ENCODE measurements around the gene MDFIC. TPM values are rescaled to one million over a fixed set of nuclear protein-coding genes. Genes with fewer than 3 reads are reported as not detected.
A peak's percentile ranks its signal among the peaks of the same experiment; 100 is the strongest.

Gene MDFIC
- total RNA-seq, 1 experiment from 2014 or later = 19.1 TPM

DNA sequence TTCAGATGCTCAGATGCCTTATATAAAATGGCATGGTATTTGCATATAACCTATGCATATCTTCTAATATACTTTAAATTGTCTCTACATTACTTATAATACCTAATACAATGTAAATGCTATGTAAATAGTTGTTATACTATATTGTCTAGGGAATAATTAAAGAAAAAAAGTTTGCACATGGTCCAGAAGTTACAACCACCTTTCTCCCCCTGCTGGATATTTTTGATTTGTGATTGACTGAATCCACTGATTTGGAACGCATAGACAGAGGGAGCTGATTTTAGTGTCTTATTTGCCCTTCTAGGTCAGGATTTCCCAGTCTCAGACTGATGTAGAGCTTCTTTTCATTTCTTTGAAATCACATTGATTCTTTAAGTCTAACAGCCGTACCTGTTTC, 31.8 kb downstream of the MDFIC start:
- no peak for DNase-seq (ENCODE audit: low read depth)

DNA sequence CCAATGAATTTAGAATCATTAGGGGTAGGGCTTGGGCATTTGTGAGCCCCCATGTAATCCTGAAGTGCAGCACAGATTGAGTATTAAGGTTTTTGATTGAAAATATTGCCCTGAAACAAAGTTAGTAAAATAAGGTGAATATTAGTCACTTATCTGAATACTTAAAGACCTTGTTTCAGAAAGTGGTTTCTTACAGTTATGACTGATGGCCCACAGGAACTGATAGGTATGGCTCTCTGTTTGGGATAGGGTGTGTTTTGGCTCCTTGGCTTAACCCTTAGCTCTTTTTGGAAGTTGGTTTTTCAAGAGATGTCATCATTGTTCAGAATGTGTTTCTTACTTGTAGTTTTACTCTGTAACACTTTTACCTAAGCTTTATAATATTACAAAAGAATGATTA, 34.8 kb downstream of the MDFIC start:
- DNase-seq (ENCODE audit: low read depth) = no peak

DNA sequence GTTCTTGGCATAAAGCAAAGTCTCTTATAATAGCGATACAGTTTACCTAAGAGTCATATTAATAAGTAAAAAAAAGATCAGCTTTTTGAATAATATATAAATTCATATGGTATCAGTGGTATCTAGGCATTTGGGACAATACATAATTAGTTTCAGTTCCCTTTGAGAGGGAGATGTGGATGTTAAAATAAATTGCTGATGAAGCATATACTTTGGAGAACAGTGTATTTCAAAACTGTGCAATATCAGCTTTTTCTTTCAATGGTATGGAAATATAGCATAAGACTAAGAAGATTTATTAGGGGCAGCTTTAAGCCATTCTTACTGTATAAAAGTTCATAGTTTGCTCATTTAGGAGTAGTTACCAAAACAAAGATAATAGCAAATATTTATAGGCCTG, 35.5 kb downstream of the MDFIC start:
- no peak for DNase-seq (ENCODE audit: low read depth)

DNA sequence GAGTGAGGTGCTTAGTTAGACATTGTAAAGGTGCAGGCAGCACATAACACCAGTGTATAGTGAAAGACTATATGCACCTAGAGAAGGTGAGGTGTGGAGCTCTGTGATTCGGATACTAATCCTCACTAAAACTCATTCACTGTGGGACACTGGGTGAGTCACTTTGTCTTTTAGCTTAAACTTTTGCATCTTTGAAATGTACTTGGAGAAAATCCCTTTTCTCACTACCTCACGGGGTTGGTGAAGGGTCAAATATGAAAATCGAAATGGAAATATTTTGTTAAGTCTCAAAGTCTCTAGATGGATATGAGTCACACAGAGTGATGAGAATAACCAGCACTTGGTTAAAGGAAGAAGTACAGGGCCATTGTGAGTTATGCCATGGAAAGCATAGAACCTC, 38.0 kb downstream of the MDFIC start:
- DNase-seq (ENCODE audit: low read depth) = no peak

- no peak for DNase-seq (ENCODE audit: low read depth)
Measured at GRCh38 chr7:114962441-114962840, 40.5 kb downstream of the MDFIC start.

DNA sequence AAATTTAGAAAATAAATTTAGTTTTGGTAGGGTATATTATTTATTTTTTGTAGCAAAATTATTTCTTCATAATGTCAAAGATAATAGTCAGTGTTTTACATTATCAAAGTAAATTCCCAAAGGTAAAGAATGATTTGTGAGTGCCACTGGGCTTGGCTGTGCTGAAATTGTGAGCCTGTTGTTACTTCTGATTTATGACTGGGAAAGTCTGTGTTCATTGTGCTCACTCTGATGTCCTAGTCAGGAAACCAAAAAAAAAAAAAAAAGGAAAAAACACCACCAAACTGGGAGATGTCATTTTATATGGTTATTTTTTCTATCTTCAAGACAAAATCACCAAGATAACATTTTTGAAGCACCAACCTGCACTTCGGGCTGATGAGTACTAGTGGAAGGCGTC, 44.3 kb downstream of the MDFIC start:
- no peak for DNase-seq (ENCODE audit: low read depth)

GRCh38 chr7:114969096-114969495, 47.2 kb downstream of the MDFIC start:
- no peak for DNase-seq (ENCODE audit: low read depth)

- no peak for DNase-seq (ENCODE audit: low read depth)
Measured at GRCh38 chr7:114970308-114970707, 48.4 kb downstream of the MDFIC start.

- no peak for DNase-seq (ENCODE audit: low read depth)
Measured at GRCh38 chr7:114970732-114971131, 48.8 kb downstream of the MDFIC start.

DNA sequence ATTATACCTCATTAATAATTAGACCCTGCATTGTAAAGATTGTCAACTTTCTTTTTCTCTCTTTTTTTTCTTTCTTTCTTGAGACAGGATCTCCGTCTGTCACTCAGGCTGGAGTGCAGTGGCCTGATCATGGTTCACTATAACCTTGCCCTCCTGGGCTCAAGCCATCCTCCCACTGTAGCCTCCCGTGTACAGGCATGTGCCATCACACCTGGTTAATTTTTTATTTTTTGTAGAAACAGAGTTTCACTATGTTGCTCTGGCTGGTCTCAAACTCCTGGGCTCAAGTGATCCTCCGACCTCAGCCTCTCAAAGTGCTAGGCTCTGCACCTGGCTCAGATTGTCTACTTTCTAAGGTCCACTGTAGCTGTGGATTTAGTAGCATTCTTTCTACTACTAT, 50.7 kb downstream of the MDFIC start:
- no peak for DNase-seq (ENCODE audit: low read depth)

DNA sequence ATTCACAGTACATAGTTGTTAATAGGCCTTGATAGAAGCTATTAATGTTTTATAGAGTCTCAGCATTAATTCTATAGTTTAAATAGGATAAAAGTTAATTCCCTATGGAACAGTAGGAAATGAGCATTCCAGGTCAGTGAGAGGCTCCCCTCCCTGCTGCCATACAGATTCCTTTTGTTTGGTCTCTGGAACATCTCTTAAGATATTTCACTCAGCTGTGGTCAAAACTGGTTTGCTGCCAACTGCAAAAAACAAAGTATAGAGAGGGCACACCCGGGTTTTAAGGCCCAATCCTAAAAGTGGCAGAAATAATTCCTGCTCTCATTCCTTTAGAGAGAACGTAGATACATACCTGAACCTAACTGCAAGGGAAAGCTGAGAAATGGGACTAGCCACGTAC, 51.3 kb downstream of the MDFIC start:
- DNase-seq (ENCODE audit: low read depth) = peak; percentile 33

DNA sequence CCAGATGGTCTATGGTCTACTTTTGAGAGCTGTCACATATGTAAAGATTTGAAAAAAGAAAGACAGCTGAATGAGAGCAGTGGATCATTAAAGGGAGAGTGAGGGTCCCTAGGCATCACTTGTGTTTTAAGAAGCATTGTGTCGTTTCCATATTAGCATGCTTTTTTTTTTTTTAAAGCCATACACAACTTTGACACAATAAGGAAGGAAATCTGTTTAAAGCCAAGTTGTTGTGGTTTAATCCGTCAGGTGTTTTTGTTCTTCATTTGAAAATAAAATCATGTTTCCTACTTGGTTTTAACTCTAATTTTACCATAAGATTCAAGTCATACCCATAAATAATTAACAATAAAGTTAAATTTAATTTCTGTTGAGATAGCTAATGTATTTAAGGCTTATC, 53.5 kb downstream of the MDFIC start:
- no peak for DNase-seq (ENCODE audit: low read depth)

- DNase-seq (ENCODE audit: low read depth) = no peak
Measured at GRCh38 chr7:114976666-114977065, 54.8 kb downstream of the MDFIC start.

DNA sequence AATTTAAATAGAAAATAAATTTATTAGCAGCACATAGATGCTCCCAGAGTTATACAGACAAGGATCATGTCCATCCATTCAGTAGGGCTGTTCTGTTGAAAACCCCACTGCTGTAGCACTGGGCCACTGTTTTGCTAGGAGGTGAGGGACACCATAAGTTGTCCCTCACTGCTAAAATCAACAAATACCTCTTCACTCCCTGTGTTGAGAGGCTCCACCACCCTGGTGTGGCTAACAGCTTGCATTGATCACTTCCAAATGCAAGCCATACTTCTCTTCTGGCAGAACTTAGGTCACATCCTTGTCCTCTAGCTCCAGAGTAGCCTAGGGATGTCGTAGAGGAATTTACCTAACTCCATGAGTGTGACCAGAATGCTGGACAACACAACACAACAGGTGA, 55.4 kb downstream of the MDFIC start:
- no peak for DNase-seq (ENCODE audit: low read depth)

GRCh38 chr7:114979388-114979787, 57.5 kb downstream of the MDFIC start:
- DNase-seq (ENCODE audit: low read depth) = peak; percentile 16

DNA sequence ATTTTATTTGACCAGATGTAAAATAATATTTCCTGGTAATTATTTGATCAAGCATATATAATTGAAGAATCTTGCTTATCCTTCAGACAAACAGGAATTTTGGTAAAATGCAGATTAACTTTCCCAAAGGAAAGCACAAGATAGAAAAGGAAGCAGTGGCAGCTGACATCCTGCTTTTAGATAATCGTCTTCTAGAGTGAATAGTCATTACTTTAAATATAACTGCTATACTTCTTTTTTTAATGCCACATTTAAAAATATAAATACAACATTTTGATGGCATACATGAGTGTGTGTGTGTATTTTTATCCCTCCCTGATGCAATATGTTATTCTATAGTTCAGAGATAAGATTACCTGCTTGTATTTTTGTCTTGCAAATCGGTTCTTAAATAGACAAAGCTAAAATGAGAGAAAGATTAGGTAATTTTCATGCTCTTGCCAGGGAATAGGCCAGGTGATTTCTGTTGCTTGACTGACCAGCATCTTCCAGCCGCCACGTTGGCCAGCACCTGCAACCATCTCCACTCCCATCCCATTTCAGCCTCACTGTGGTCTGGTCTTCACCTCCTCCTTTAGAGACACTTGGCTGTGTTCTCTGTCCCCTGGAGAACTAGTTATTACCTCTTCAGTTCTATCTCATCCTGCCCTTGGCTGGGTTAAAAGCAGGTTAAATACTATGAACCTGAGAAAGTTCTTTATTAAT, 58.1 kb downstream of the MDFIC start:
- no peak for DNase-seq (ENCODE audit: low read depth)

- DNase-seq (ENCODE audit: low read depth) = no peak
Measured at GRCh38 chr7:114981323-114981722, 59.4 kb downstream of the MDFIC start.

DNA sequence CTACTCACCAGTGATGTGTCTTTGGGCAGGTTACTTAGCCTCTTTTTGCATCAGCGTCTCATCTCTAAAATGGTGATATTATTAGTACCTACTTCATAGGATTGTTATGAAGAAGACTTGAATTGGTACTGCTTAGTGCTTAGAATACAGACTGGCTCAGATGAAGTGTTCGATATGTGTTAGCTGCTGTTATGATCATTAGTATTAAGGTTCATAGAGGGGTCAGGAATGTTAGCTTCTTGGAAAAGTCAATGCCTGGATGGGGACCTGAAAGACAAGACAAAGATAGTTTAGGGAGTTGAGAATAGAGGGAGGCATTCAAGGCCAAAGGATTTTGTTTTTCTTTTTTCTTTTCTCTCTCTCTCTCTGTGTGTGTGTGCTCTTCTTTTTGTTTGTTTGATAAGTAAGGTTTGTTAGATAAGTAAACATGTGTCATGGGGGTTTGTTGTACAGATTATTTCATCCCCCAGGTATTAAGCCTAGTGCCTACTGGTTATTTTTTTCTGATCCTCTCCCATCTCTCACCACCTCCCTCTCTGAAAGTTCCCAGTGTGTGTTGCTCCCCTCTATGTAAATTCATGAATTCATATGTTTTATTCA, 63.3 kb downstream of the MDFIC start:
- no peak for DNase-seq (ENCODE audit: low read depth)

- DNase-seq (ENCODE audit: low read depth) = no peak
Measured at GRCh38 chr7:114986190-114987180, 64.6 kb downstream of the MDFIC start.

GRCh38 chr7:114988026-114988425, 66.1 kb downstream of the MDFIC start:
- no peak for DNase-seq (ENCODE audit: low read depth)

DNA sequence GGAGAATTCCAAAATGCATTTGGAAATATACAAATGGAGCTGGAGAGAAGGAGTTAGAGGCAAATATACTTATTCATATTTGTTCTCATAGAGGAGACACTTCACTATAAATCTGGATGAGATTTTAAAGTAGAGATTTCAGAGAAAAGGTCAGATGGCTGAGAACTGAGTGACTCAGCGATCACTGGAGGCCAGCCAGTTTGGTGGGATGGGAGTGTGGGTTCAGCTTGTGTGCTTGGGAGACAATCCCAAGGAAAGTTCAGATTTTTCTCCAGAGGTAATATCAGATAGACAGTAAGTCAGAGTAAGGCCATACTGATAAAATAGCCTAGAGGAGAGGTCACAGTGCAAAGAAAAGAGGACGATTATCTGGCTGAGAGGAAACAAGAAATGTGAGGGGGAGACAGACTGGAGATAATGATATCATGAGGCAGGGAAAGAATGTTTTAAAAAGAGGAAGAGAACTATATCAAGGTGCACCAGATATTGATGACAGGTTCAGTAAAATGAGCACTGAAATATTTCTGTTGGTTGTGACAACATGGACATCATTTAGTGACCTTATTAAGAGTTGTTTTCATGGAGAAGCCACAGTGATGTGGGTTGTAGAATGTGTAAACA, 67.0 kb downstream of the MDFIC start:
- peak; percentile 78 for DNase-seq (ENCODE audit: low read depth)

- no peak for DNase-seq (ENCODE audit: low read depth)
Measured at GRCh38 chr7:114989531-114989930, 67.6 kb downstream of the MDFIC start.

Measured in M059J (cell line).